OCI-LY1 (cell line): ENCODE results near the gene ERP44.
"Not testable (repeated sequence)": the region's sequence is repeated elsewhere in the genome, so short reads cannot be mapped to it uniquely, and the experiment has no call there.

Experiments used
- H2AFZ ChIP-seq: fragments of 200-600 bp; sonication (generic), shearing (Covaris generic); 2 replicates; pipeline ENCODE4 v1.6.0; 2014; ENCODE audit warnings: antibody characterized with exemption, mild to moderate bottlenecking, low read length
- H3F3A ChIP-seq: fragments of 200-600 bp; sonication (generic), shearing (Covaris generic); 2 replicates; pipeline ENCODE4 v1.6.0; 2014; ENCODE audit warnings: mild to moderate bottlenecking, antibody characterized with exemption, low read length, moderate library complexity; ENCODE audit not compliant: insufficient read depth
- H3K27ac ChIP-seq: fragments of 200-600 bp; sonication (generic); 2 replicates; pipeline ENCODE4 v1.5.1; 2014; ENCODE audit warnings: low read length, mixed run types, mild to moderate bottlenecking, low read depth; ENCODE audit not compliant: poor library complexity, severe bottlenecking
- H3K27me3 ChIP-seq: fragments of 200-600 bp; sonication (generic); 2 replicates; pipeline ENCODE4 v1.6.0; 2014; ENCODE audit warnings: antibody characterized with exemption, mild to moderate bottlenecking, low read length, moderate library complexity; ENCODE audit not compliant: insufficient read depth
- H3K36me3 ChIP-seq: fragments of 200-600 bp; sonication (generic); 2 replicates; pipeline ENCODE4 v1.6.1; 2014; ENCODE audit warnings: mild to moderate bottlenecking, antibody characterized with exemption, low read length, moderate library complexity, mixed read lengths; ENCODE audit not compliant: insufficient read depth
- H3K4me1 ChIP-seq: fragments of 200-600 bp; sonication (generic); 2 replicates; pipeline ENCODE4 v1.5.1; 2014; ENCODE audit warnings: mild to moderate bottlenecking, low read length, moderate library complexity; ENCODE audit not compliant: insufficient read depth, severe bottlenecking
- H3K4me2 ChIP-seq: fragments of 200-600 bp; sonication (generic), shearing (Covaris generic); 2 replicates; pipeline ENCODE4 v1.6.1; 2014; ENCODE audit warnings: low read length
- H3K4me3 ChIP-seq: fragments of 200-600 bp; sonication (generic); 2 replicates; pipeline ENCODE4 v1.5.1; 2014; ENCODE audit warnings: low read length, low read depth, mild to moderate bottlenecking, mixed read lengths; ENCODE audit not compliant: poor library complexity, severe bottlenecking
- H3K79me2 ChIP-seq: fragments of 200-600 bp; shearing (Covaris generic); 2 replicates; pipeline ENCODE4 v1.6.1; 2016; ENCODE audit warnings: mixed run types, low read length, mixed read lengths; ENCODE audit not compliant: insufficient read depth
- H3K9ac ChIP-seq: fragments of 200-600 bp; sonication (generic), shearing (Covaris generic); 2 replicates; pipeline ENCODE4 v1.6.1; 2014; ENCODE audit warnings: mild to moderate bottlenecking, low read length, mixed read lengths
- H3K9me2 ChIP-seq: fragments of 200-600 bp; sonication (generic), shearing (Covaris generic); 2 replicates; pipeline ENCODE4 v1.6.1; 2014; ENCODE audit warnings: low read depth, mild to moderate bottlenecking, low read length, mixed read lengths
- H3K9me3 ChIP-seq: fragments of 200-600 bp; shearing (Covaris generic); 2 replicates; pipeline ENCODE4 v1.6.1; 2014; ENCODE audit warnings: low read length, mixed read lengths
- H4K20me1 ChIP-seq: fragments of 200-600 bp; sonication (generic), shearing (Covaris generic); 2 replicates; pipeline ENCODE4 v1.6.0; 2016; ENCODE audit warnings: mild to moderate bottlenecking, low read length; ENCODE audit not compliant: insufficient read depth
- EZH2 ChIP-seq: fragments of 200-600 bp; sonication (generic), shearing (Covaris generic); IDR thresholded peaks from 2 replicates; pipeline ENCODE4 v1.8.0; 2017; ENCODE audit warnings: borderline replicate concordance, mixed run types, mild to moderate bottlenecking, antibody characterized with exemption, low read length, moderate library complexity, mixed read lengths
- TF ChIP-seq, protein P1 (sequence below): fragments of 200-600 bp; sonication (generic), shearing (Covaris generic); IDR thresholded peaks from 2 replicates; pipeline ENCODE4 v1.5.1; 2017; ENCODE audit warnings: mild to moderate bottlenecking, antibody characterized with exemption, low read length, moderate library complexity, mixed read lengths

ERP44 gene

DNA sequence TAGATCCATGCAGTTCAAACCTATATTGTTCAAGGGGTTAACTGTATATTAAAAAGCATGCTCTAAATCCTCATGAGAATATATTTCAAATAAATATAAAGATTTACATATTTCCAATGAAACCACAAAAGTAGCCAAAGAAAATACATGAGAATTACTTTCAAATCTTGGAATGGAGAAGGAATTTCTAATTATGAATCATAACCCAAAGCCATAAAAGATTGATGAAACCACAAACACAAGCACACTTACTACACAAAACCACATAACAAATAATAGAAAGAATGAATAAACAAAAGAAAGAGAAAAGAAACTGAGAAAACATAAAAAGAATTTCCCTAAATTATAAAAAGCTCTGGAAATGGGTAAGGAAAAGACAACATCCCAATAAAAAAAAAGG lies 16.0 kb downstream of the ERP44 start:
- Histone ChIP-seq H4K20me1 (no peaks in the 10 kb centered on the region), H3K4me1 (peaks cover 95% of the 10 kb centered on the region), H3K27me3 (no peaks in the 10 kb centered on the region), H3K4me2 (peak overlapping the region; percentile 71), H3K4me3 (peak overlapping the region; percentile 57), H3F3A (peaks cover 19% of the 10 kb centered on the region), H3K27ac (peak overlapping the region; percentile 91), H3K9me2 (no peaks in the 10 kb centered on the region), H3K9me3 (no peaks in the 10 kb centered on the region), H3K9ac (peak overlapping the region; percentile 54), H3K36me3 (no peaks in the 10 kb centered on the region), H3K79me2 (peaks cover 96% of the 10 kb centered on the region), H2AFZ (no peak overlapping the region)
- TF ChIP-seq, protein P1, sequence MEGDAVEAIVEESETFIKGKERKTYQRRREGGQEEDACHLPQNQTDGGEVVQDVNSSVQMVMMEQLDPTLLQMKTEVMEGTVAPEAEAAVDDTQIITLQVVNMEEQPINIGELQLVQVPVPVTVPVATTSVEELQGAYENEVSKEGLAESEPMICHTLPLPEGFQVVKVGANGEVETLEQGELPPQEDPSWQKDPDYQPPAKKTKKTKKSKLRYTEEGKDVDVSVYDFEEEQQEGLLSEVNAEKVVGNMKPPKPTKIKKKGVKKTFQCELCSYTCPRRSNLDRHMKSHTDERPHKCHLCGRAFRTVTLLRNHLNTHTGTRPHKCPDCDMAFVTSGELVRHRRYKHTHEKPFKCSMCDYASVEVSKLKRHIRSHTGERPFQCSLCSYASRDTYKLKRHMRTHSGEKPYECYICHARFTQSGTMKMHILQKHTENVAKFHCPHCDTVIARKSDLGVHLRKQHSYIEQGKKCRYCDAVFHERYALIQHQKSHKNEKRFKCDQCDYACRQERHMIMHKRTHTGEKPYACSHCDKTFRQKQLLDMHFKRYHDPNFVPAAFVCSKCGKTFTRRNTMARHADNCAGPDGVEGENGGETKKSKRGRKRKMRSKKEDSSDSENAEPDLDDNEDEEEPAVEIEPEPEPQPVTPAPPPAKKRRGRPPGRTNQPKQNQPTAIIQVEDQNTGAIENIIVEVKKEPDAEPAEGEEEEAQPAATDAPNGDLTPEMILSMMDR: no peak
- no peak for TF ChIP-seq EZH2

DNA sequence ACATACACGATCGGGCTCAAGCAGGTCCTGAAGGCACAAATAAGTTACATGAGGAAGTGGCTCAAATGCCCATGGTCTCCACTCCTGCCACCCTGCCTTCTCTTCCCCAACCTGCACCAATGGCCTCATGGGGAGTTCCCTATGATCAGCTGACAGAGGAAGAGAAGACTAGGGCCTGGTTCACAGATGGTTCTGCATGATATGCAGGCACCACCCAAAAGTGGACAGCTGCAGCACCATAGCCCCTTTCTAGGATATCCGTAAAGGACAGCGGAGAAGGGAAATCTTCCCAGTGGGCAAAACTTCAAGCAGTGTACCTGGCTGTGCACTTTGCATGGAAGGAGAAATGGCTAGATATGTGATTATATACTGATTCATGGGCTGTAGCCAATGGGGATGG lies 22.5 kb downstream of the ERP44 start:
- H3K4me1 ChIP-seq: peaks cover 31% of the 10 kb centered on the region
- H3K9me3 ChIP-seq, H3K36me3 ChIP-seq, H2AFZ ChIP-seq, H4K20me1 ChIP-seq, H3K9me2 ChIP-seq, H3K27ac ChIP-seq, H3F3A ChIP-seq, H3K27me3 ChIP-seq, H3K9ac ChIP-seq, H3K4me2 ChIP-seq, H3K4me3 ChIP-seq: not testable (repeated sequence)
- peaks cover 68% of the 10 kb centered on the region for H3K79me2 ChIP-seq

DNA sequence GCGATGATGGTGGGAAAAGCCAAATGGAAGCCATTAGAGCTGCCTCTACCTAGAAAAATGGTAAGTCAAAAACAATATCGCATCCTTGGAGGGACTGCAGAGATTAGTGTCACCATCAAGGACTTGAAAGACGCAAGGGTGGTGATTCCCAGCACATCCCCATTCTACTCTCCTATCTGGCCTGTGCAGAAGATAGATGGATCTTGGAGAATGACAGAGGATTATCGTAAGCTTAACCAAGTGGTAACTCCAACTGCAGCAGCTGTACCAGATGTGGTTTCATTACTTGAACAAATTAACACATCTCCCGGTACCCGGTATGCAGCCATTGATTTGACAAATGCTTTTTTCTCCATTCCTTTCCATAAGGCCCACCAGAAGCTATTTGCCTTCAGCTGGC lies 23.8 kb downstream of the ERP44 start:
- H3K36me3 ChIP-seq: no peaks in the 10 kb centered on the region
- no peak for TF ChIP-seq EZH2
- TF ChIP-seq, protein P1: no peak
- H3K9ac ChIP-seq: no peak overlapping the region
- no peaks in the 10 kb centered on the region for H3F3A ChIP-seq
- no peaks in the 10 kb centered on the region for H3K9me2 ChIP-seq
- H2AFZ ChIP-seq: no peak overlapping the region
- peaks cover 63% of the 10 kb centered on the region for H3K79me2 ChIP-seq
- no peaks in the 10 kb centered on the region for H3K27me3 ChIP-seq
- H3K4me1 ChIP-seq: peaks cover 20% of the 10 kb centered on the region
- no peaks in the 10 kb centered on the region for H3K9me3 ChIP-seq
- H3K4me2 ChIP-seq: no peak overlapping the region
- no peaks in the 10 kb centered on the region for H4K20me1 ChIP-seq
- no peak overlapping the region for H3K27ac ChIP-seq
- H3K4me3 ChIP-seq: no peak overlapping the region

DNA sequence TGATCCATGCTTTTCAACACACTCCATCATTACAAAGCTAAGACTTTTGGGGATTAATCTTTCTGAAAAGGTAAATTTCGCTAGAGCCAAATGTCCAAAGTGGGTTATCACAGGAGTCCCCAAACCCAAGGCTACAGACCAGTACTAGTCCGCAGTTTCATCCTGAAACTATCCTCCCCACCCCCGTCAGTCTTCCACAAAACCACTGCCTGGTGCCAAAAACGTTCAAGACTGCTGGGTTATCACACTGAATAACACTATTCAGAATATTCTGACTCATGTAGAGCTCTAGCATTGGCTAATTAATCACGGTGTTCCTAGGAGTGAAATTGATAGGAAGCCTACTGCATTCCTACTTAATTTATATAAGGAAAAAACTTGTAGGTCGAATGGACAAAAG lies 24.7 kb downstream of the ERP44 start:
- Histone ChIP-seq H3K4me3 (no peak overlapping the region), H3K79me2 (peaks cover 60% of the 10 kb centered on the region), H2AFZ (no peak overlapping the region), H3K27ac (no peak overlapping the region), H3K27me3 (no peaks in the 10 kb centered on the region), H3K4me1 (peaks cover 11% of the 10 kb centered on the region), H3K9me3 (no peaks in the 10 kb centered on the region), H3K36me3 (no peaks in the 10 kb centered on the region), H3F3A (no peaks in the 10 kb centered on the region), H3K9me2 (no peaks in the 10 kb centered on the region), H4K20me1 (no peaks in the 10 kb centered on the region), H3K9ac (no peak overlapping the region), H3K4me2 (no peak overlapping the region)
- TF ChIP-seq, protein P1: no peak
- TF ChIP-seq EZH2: no peak
